ENCODE measurements around the gene GGN. TPM values are rescaled to one million over a fixed set of nuclear protein-coding genes. Genes with fewer than 3 reads are reported as not detected.

Gene GGN
- total and polyA plus RNA-seq, 9 of the 15 experiments (the other 6 are each of a cell fraction or from before 2014, with no cell fraction given) = 0.15 to 0.33 TPM; not detected in 7

DNA sequence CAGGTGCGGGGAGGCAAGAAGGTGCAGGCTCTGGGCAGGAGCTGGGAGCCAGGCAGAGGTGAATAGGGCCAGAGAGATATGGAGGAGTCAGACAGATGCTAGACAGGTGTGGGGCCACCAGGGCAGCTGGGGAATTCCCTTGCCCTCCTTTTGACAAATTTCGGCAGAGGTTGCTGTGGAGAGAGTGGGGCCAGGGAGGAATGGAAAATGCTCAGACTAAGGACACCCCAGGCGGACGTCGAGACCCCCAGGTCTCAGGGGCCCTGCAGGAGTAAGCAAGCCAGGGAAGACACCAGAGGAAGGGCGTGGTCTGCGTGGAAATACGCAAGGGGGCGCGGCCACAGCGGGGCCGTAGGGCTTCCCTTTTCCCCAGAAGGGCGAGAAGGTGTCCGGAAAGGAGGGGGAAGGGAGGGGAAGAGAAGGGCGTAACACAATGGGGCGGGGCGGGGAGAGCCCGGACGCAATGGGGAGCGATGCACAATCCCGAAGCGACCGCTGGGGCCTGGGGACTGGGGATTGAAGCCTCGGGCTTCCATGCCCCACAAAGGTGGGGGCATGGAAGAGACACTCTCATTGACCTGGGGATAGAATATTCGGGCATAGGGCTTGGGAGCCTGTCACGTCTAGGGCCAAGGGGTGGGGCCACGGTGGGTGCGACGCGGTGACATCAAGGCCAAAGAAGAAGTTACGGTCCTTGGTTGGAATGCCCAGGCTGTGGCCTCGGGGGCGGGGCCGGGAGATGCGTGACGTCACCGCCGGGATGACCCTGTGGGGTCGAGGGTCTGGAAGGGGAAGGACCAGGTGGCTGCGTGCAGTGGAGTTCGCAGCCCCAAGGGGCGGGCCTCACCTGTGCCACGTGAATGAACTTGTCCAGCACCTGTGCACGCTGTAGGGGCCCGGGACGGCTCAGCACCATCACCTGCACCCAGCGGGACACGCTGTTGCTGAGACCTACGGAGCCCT, 30.0 kb upstream of the GGN start (continued):
- TF ChIP-seq, protein P1, sequence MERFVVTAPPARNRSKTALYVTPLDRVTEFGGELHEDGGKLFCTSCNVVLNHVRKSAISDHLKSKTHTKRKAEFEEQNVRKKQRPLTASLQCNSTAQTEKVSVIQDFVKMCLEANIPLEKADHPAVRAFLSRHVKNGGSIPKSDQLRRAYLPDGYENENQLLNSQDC (CRISPR knock-in tag; IDR thresholded peaks at IDR 0.05) = no peak
- no peak for TF ChIP-seq BCL6 (CRISPR knock-in tag; IDR thresholded peaks at IDR 0.05)
- no peak for TF ChIP-seq CBX3 (IDR thresholded peaks at IDR 0.05; ENCODE audit: borderline replicate concordance in 1 of 2, low read length in 2 of 2)
- TF ChIP-seq ZC3H11A (IDR thresholded peaks at IDR 0.05; ENCODE audit: low read depth, low read length) = no peak
- TF ChIP-seq ZKSCAN3 (CRISPR knock-in tag; IDR thresholded peaks at IDR 0.05) = no peak
- no peak for TF ChIP-seq KAT8 (IDR thresholded peaks at IDR 0.05; ENCODE audit: low read depth)
- TF ChIP-seq ZNF23 (CRISPR knock-in tag; IDR thresholded peaks at IDR 0.05) = no peak
- TF ChIP-seq TAF1 (IDR thresholded peaks at IDR 0.05; ENCODE audit: control insufficient read depth, extremely low read depth, insufficient read depth, low read length, severe bottlenecking) = no peak
- TF ChIP-seq JUN (IDR thresholded peaks at IDR 0.05; ENCODE audit: borderline replicate concordance, low read depth, low read length) = no peak
- no peak for TF ChIP-seq JUN (CRISPR knock-in tag; IDR thresholded peaks at IDR 0.05; ENCODE audit: borderline replicate concordance)
- no peak for TF ChIP-seq E2F3 (CRISPR knock-in tag; IDR thresholded peaks at IDR 0.05)
- TF ChIP-seq, protein P2, sequence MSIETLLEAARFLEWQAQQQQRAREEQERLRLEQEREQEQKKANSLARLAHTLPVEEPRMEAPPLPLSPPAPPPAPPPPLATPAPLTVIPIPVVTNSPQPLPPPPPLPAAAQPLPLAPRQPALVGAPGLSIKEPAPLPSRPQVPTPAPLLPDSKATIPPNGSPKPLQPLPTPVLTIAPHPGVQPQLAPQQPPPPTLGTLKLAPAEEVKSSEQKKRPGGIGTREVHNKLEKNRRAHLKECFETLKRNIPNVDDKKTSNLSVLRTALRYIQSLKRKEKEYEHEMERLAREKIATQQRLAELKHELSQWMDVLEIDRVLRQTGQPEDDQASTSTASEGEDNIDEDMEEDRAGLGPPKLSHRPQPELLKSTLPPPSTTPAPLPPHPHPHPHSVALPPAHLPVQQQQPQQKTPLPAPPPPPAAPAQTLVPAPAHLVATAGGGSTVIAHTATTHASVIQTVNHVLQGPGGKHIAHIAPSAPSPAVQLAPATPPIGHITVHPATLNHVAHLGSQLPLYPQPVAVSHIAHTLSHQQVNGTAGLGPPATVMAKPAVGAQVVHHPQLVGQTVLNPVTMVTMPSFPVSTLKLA (conservative IDR thresholded peaks at IDR 0.05) = peak in 1 of 2 experiments; percentile 73; a peak in 3 of 4 replicates
- TF ChIP-seq ZNF224 (CRISPR knock-in tag; IDR thresholded peaks at IDR 0.05) = no peak
- TF ChIP-seq, protein P3, sequence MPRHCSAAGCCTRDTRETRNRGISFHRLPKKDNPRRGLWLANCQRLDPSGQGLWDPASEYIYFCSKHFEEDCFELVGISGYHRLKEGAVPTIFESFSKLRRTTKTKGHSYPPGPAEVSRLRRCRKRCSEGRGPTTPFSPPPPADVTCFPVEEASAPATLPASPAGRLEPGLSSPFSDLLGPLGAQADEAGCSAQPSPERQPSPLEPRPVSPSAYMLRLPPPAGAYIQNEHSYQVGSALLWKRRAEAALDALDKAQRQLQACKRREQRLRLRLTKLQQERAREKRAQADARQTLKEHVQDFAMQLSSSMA (CRISPR knock-in tag; IDR thresholded peaks at IDR 0.05) = no peak
- TF ChIP-seq CBFB (CRISPR knock-in tag; IDR thresholded peaks at IDR 0.05) = 0 out of 2 replicates have a peak, but pooled peaks have one; percentile 31
- peak; percentile 65 for TF ChIP-seq PCBP1 (IDR thresholded peaks at IDR 0.05; ENCODE audit: low read depth, low read length, poor library complexity, severe bottlenecking)
- no peak for TF ChIP-seq ZNF766 (CRISPR knock-in tag; conservative IDR thresholded peaks at IDR 0.05)
- TF ChIP-seq KLF10 (CRISPR knock-in tag; IDR thresholded peaks at IDR 0.05) = no peak
- no peak for TF ChIP-seq ZNF696 (CRISPR knock-in tag; conservative IDR thresholded peaks at IDR 0.05)
- TF ChIP-seq BMI1 (IDR thresholded peaks at IDR 0.05; ENCODE audit: low read length) = no peak
- TF ChIP-seq ZNF140 (CRISPR knock-in tag; IDR thresholded peaks at IDR 0.05) = no peak
- TF ChIP-seq, protein P4, sequence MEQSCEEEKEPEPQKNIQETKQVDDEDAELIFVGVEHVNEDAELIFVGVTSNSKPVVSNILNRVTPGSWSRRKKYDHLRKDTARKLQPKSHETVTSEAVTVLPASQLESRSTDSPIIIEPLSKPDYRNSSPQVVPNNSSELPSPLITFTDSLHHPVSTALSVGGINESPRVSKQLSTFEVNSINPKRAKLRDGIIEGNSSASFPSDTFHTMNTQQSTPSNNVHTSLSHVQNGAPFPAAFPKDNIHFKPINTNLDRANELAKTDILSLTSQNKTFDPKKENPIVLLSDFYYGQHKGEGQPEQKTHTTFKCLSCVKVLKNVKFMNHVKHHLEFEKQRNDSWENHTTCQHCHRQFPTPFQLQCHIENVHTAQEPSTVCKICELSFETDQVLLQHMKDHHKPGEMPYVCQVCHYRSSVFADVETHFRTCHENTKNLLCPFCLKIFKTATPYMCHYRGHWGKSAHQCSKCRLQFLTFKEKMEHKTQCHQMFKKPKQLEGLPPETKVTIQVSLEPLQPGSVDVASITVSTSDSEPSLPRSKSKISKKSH (CRISPR knock-in tag; IDR thresholded peaks at IDR 0.05) = no peak
- TF ChIP-seq FOXJ2 (tag; IDR thresholded peaks at IDR 0.05) = no peak
- TF ChIP-seq TFAM (CRISPR knock-in tag; conservative IDR thresholded peaks at IDR 0.05) = no peak
- TF ChIP-seq PPARD (CRISPR knock-in tag; IDR thresholded peaks at IDR 0.05) = no peak
- no peak for TF ChIP-seq PTRF (tag; IDR thresholded peaks at IDR 0.05)

All from K562 (cell line).